HTR-8/SVneo (cell line): ENCODE measurements around the gene BLM.

ENCODE experiments used
- DNase-seq: peaks from one replicate; pipeline ENCODE4 v3.0.0; 2011; ENCODE audit warnings: low spot score, mixed read lengths; ENCODE audit not compliant: insufficient read length
- FAIRE-seq: peaks from 2 replicates; lab custom pipeline; 2011; peaks lifted over from hg19 to GRCh38; lab: Jason Lieb, UNC

BLM gene

DNA sequence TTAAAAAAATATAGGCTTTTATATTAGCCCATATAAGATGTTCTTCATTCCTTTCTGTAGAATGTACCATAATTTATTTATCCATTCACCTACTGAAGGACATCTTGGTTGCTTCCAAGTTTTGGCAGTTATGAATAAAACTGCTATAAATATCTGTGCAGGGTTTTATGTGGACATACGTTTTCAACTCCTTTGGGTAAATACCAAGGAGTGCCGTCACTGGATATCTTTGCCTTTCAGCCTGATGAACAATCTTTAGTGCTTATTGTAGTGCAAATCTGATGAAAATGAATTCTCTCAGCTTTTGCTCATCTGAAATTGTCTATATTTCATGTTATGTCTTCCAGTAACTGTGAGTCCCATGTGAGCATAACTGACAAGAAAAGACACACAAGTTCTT lies 26.6 kb upstream of the BLM start:
- no peak for FAIRE-seq
- DNase-seq = no peak

DNA sequence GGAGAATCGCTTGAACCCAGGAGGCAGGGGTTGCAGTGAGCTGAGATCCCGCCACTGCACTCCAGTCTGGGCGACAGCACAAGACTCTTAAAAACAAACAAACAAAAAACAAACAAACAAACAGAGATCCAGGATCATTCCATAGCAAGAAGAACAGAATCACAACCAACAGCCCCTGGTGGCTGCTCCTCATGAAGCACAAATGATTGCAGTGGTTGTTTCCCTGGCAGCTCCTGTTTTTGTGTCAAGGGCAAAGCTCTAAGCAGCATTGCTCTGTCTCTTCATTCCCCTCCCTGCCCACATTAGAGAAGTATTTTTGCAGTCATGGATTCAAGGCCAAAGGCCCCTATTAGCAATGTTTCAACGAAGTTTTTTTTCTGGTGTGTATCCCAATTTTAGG lies 25.8 kb upstream of the BLM start:
- FAIRE-seq (no peak), DNase-seq (no peak)

DNA sequence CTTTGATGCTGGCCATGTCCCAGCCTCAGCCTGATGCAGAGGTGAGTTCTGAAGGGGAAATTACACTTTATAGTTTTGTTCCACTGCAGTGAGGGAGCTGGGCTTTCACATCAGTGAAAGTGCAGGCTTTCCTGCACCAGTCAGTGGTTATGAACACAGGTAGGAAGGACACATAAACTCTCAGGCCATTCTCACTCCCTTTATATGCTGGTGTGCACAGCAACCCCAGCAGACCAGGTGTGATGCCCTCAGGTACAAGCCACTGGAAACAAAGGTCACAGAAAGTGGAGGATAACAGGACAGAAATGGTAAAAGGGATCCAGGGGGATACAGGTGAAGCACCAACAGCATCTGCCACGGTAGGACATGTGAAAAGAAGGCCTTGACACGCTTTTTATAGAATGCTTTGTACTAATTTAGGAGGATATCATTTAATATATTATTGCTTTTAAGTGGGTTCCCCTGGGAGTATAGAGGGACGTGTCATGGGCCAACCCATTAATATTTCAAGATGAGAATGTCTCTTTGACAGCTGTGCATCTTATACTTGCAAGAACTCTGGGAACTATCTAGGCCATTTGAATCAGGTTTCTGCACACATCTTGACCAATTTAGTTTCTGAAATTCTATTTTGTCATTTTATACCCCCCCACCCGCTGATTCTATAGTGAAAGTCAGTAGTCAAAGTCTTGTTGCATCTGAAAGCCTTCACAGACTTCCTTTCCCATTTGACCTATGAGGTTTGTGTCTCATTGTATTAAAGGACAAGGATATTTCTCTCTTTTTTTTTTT lies 25.0 kb upstream of the BLM start:
- FAIRE-seq = no peak
- no peak for DNase-seq

DNA sequence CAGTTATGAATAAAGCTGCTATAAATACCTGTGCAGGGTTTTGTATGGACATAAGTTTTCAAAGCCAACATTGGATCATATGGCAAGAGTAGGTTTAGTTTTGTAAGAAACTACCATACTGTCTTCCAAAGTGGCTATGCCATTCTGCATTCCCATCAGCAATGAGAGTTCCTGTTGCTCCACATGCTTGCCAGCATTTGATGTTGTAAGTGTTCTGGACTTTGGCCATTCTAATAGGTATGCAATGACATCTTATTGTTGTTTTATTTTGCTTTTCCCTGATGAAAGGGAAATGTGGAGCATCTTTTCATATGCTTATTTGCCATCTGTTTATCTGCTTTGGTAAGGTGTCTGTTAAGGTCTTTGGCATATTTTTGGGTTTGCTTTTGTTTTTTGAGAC lies 22.2 kb upstream of the BLM start:
- FAIRE-seq = no peak

DNA sequence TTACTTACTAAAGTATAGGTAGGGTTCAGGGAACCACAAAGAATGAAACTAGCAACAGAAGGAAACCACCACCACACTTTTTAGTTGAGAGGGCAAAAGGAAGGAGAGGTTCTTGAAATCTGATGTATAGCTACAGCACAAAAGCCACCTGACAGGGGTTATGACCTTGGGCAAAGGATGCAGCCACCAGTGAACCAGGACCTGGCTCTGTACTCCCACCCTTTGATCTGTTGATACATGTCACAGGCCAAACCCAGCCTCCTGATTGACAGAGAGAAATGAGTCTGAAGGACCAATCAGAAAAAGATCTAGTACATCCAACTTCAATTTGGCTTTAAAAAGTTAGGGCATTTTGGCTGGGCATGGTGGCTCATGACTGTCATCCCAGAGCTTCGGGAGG lies 20.0 kb upstream of the BLM start:
- no peak for FAIRE-seq
- no peak for DNase-seq

More for the DNA sequence above, 22.2 kb upstream of the BLM start:
- DNase-seq = no peak

DNA sequence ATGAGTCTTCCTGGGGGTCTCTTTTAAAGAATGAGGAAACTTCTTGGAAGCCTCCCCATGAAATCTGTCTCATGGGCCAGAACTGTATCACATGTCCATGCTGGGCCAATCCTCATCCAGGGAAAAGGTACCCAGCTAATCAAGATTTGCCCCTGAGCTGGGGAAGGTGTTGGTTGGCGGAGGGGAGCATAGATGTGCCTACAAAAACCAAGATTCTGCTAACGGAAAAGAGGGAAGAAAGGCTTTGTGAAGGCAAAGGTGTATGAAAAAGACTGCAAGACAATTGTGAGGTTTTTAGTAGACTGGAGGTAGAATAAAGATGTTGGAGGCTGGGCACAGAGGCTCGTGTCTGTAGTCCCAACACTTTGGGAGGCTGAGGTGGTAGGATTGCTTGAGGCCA lies 18.5 kb upstream of the BLM start:
- DNase-seq (no peak), FAIRE-seq (no peak)

GRCh38 chr15:90701048-90701447 lies 16.1 kb upstream of the BLM start:
- FAIRE-seq = no peak
- DNase-seq = no peak

DNA sequence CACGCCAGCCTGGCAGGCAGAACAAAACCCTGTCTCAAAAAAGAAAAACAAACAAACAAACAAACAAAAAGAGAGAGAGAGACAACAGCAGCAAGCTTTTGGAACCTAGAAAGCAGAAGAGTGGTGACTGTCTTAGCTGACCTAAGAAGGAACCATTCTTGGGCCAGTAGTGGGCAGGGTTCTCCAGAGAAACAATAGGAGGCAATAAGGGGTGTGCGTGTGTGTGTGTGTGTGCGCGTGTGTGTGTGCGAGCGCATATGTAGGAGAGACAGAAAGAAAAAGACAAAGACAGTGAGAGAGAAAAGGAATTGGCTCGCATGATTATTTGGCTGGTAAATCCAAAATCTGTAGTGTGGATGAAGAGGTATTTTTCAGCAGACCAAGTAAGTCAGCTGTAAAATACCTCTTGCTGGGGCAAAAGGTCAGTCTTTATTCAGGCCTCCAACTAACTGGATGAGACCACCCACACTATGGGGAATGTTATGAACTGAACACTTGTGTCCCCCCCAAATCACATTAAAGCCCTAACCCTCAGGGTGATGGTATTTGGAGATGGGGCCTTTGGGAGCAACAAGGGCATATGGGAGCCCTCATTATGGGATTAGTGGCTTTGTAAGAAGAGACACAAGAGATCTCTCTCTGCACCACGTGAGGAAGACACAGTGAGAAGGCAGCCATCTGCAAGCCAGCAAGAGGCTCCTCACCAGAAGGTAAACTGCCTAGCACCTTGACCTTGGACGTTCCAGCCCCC lies 15.1 kb upstream of the BLM start:
- FAIRE-seq = no peak

GRCh38 chr15:90703455-90703854 lies 13.7 kb upstream of the BLM start:
- FAIRE-seq (no peak), DNase-seq (no peak)

More for the DNA sequence above, 15.1 kb upstream of the BLM start:
- DNase-seq = no peak

- FAIRE-seq (no peak), DNase-seq (no peak)
Measured at GRCh38 chr15:90705212-90705611, 11.9 kb upstream of the BLM start.

- DNase-seq = no peak
Measured at GRCh38 chr15:90706394-90707327, 10.5 kb upstream of the BLM start.

GRCh38 chr15:90707489-90707888 lies 9.7 kb upstream of the BLM start:
- FAIRE-seq = no peak
- DNase-seq = no peak

More at GRCh38 chr15:90706394-90707327, 10.5 kb upstream of the BLM start:
- no peak for FAIRE-seq

GRCh38 chr15:90708516-90708915 lies 8.6 kb upstream of the BLM start:
- no peak for DNase-seq
- FAIRE-seq = no peak

- DNase-seq (no peak), FAIRE-seq (no peak)
Measured at GRCh38 chr15:90709278-90709677, 7.9 kb upstream of the BLM start.

DNA sequence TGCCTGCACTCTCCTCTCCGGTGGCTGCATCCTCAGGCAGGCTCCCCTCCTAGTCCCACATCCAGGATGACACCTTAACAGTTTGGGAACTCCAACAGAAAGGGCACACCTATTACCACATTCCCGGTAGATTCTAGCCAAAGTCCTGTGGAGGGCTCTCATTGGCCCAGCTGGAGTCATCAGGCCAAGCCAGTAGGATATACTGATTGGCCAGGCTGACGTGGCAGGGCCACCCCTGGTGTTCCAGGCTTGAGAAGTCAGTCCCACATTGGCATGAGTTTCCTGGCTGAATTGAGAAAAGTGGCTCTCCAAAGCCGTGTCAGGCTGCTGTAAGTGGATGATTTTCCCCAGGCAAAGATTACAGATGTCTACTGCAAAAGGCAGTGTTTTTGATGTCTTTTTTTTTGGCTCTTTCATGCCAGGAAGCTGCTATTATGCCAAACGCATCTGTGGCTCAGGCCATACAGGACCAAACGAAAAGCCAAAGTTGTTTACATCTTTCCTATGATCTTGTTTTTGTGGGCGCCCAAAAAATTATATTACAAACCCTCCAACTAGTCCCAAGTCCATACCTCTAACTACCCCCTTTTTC lies 6.6 kb upstream of the BLM start:
- DNase-seq = no peak
- FAIRE-seq = no peak

DNA sequence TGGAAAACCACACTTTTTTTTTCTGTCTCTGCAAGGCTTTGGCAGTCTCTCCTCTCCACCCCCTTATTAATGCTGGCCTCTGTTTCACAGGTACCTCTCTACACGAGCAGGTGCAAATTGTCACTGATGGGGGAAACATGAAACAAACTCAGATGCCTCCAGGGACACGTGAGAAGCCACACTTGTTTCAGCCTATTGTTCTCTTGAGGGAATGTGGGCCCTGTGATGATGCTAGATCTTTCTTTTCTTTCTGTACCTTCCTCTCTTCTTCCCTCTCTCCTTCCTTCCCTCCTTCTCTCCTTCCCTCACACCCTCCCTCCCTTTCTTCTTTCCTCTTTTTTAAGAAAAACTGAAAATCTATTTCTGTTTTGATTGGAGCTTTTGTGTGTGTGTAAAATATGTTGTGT lies 5.7 kb upstream of the BLM start:
- DNase-seq = no peak
- no peak for FAIRE-seq

DNA sequence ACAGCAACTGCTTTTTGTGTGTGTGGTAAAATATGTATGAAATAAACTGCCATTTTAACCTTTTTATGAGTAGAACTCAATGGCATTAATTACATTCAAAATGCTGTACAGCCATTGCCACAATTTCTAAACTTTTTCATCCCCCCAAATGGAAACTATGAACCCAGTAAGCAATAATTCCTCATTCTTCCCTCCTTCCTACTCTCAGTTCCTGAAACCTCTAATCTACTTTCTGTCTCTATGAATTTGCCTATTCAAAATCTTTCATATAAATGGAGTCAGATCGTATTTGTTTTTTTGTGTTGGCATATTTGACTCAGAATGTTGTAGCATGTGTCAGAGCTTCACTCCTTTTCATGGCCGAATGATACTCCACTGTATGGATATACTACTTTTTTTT lies 5.3 kb upstream of the BLM start:
- DNase-seq (no peak), FAIRE-seq (no peak)

GRCh38 chr15:90713081-90713480 lies 4.1 kb upstream of the BLM start:
- DNase-seq (no peak), FAIRE-seq (no peak)

DNA sequence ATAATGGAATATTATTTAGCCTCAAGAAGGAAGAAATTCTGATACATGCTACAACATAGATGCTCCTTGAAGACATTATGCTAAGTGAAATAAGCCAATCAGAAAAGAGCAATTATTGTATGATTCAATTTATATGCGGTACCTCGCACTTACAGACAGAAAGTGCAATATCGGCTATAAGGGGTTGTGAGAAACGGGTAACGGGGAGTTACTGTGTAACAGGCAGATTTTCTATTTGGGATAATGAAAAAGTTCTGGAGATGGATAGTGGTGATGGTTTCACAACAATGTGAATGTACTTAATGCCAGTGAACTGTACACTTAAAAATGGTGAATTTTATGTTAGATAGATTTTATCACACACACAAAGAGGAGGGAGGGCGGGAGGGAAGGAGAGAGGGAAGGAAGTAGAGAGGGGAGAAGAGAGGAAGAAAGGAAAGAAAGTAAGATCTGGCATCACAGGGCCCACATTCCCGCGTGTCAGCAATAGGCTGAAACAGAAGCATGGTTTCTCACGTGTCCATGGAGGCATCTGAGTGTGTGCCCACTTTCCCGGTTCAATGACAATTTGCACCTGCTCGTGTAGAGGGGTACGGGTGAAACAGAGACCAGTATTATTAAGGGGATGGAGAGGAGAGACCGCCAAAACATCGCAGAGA lies 700 bp upstream of the BLM start:
- FAIRE-seq (no peak), DNase-seq (no peak)

GRCh38 chr15:90718232-90718631 lies 1.1 kb downstream of the BLM start:
- no peak for DNase-seq
- FAIRE-seq = no peak
